Activated T-cell treated with anti-CD3 and anti-CD28 coated beads for 1 hour (primary cell): ENCODE measurements around the gene CRTC1.

Source experiments
- DNase-seq: peaks from one replicate; pipeline ENCODE4 v3.0.0-alpha.2; 2020; ENCODE audit warnings: low read depth

CRTC1 gene

DNA sequence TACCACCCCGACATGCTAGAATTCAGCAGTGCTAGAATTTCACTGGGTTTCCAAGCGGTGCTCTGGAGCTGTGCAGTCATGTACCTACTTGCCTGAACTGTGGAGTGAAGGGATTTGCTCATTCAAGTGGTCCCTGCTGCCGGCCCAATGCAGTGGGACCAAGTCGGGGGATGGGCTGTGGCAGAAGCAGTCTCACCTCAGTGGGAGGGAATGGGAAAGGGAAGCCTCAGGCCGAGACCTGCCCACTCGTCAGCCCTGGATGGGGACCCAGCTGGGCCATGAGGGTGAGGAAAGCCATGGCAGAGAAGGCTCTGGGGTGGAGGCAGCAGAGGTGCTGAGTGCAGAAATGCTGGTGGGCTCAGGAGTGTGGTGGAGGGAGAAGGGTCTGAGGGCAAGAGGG lies 31.7 kb upstream of the CRTC1 start:
- DNase-seq: no peak

GRCh38 chr19:18653853-18654252 lies 29.6 kb upstream of the CRTC1 start:
- DNase-seq: no peak

GRCh38 chr19:18654469-18654868 lies 29.0 kb upstream of the CRTC1 start:
- no peak for DNase-seq

DNA sequence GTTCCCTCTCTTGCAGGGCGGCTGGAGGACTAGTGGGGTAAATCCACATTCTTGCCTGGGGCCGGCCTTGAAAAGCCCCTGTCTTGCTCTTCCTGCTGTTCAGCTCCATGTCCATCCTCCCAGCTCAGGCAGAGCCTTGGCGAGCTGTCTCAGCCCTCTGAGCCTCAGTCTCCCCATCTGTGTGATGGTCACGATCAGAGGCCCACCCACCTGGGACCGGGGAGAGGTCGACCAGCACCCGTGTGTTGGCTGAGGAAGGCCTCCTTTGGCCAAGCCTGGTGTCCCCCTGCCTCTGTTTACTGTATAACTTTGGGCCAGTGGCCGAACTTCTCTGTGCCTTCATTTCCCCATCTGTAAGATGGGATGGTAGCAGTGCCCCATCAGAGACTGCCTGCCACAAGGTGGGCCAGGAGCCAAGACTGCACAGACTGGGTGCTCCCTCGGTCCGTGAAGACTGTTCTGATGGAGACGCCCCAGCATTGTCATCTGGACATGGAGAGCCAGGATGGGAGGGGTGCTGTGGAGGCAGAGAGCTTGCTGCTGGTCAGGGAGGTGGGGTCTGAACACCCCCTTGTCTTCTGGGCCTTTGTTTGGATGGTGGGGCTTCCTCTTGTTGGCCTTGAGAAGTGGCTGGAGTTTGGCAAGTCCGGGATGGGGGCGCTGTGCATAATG lies 28.2 kb upstream of the CRTC1 start:
- no peak for DNase-seq

DNA sequence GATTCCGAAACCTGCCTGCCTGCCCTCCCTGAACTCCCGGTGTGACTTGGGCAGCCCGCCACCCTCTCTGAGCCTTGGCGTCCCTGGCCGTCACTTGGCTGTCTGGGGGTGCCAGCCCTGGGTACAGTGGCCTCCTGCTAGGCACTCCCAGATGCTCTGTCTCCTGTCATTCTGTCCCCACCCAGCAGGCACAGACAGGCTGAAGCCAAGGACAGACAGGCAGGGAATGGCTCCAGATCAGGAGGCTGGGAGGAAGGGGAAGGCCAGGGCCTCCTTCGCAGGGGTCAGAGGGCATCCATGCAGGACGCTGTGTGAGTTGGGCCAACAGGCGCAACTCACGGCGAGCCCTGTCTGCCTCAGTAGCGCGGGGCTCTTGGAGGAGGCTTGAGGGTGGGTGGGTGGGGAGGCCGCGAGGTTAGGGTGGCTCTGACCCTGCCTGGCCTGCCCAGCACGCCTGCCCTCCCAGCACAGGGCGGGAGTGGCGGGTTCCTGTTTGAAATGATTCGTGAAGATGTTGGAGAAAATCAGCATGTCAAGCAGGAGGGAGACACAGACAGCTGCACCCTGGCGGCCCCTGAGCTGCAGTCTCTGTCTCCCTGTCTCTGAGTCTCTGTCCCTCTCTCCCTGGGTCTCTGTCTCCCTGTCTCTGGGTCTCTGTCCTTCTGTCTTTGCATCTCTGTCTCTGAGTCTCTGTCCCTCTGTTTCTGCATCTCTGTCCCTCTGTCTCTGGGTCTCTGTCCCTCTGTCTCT lies 27.0 kb upstream of the CRTC1 start:
- DNase-seq: no peak

- DNase-seq: no peak
Measured at GRCh38 chr19:18657590-18658365, 25.7 kb upstream of the CRTC1 start.

DNA sequence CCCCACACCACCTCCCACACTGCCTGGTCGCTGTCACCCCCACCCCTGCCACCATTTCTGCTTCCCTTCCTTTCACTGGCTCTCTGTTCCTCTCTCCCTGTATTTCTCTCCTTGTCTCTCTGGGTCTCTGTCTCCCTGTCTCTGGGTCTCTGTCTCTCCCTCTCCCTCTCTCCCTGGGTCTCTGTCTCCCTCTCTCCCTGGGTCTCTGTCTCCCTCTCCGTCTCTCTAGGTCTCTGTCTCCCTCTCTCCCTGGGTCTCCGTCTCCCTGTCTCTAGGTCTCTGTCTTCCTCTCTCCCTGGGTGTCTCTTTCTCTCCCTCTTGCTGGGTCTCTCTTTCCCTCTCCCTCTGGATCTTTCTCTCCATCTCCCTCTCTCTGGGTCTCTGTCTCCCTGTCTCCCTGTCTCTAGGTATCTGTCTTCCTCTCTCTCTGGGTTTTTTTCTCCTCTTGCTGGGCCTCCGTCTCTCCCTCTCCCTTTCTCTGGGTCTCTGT lies 25.1 kb upstream of the CRTC1 start:
- no peak for DNase-seq

GRCh38 chr19:18659281-18660050 lies 24.0 kb upstream of the CRTC1 start:
- DNase-seq: no peak

DNA sequence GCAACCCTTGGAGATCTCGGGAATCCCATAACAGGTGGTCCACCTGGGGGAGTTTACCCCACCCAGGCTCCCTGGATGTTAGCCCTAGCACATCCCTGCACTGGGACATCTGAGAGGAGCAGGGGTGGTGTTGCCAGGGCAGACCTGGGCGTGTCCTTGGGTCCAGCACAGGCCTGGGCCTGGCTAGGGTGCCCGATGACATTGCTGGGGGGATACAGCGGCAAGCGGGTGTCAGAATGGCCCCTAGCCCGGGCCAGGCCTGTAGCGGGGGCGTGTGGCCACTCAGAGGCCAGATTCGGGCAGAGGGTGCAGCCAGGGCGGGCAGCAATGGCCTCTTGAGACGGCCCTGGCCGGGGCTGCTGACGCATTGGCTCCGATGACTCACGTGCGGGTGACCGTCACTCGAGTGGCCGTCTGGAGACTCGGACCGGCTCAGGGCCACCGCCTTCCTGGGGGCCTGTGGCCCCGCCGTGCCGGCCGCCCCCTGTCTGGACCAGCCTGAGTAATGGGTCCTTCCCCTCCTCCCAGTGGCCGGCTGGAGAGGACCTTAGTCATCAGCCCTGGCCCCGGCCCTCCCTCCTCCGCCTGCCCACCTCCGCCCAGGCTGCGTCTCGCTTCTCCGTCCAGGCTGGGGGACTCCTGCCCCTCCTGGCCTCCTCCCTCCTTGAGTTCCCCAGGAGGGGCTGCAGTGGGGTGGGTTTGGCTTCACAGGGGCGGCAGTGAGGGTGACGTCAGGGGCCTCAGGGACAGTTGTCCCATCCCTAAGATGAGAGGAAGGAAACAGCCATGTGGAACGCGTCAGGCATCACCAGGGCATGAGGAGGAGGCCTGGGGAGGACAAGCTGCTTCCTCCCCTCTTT lies 23.2 kb upstream of the CRTC1 start:
- no peak for DNase-seq

- DNase-seq: no peak
Measured at GRCh38 chr19:18660939-18661670, 22.4 kb upstream of the CRTC1 start.

DNA sequence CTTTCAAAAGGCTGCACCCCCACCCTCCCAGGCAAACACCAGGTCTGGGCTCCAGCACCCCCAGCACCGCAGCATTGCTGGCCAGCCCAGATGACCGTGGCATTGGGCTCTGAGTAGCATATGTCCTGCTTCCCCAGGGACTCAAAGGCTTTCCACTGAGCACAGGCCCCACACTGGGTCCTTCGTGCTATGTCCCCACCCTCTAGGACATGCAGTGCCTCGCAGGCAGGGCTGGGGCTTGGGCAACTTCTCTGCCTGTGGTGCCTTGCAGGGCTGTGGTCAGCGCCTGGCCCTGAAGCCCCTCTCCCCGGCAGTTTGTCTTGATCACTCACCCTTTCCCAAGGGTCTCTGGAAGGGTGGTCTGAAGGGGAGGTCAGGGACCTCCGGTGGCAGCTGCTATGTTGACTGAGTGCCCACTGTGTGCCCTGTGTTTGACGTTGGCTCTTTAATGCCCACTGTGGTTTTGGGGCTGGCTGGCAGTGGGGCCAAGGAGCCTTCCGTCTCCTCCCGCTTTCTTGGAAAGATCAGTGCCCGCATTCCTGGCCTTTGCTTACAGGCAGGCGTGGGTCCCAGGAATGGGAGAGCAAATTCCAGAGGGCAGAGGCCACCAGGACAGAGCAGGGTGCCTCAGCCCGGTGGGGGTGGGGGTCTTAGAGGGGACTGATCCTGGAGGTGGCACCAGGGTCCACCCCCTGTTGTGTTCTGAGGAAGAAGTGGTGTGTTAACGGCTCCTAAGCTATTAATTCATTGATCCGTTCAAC lies 20.3 kb upstream of the CRTC1 start:
- no peak for DNase-seq

GRCh38 chr19:18663940-18664530 lies 19.4 kb upstream of the CRTC1 start:
- DNase-seq: no peak

GRCh38 chr19:18665771-18666202 lies 17.7 kb upstream of the CRTC1 start:
- DNase-seq: no peak

GRCh38 chr19:18666317-18666716 lies 17.2 kb upstream of the CRTC1 start:
- no peak for DNase-seq

DNA sequence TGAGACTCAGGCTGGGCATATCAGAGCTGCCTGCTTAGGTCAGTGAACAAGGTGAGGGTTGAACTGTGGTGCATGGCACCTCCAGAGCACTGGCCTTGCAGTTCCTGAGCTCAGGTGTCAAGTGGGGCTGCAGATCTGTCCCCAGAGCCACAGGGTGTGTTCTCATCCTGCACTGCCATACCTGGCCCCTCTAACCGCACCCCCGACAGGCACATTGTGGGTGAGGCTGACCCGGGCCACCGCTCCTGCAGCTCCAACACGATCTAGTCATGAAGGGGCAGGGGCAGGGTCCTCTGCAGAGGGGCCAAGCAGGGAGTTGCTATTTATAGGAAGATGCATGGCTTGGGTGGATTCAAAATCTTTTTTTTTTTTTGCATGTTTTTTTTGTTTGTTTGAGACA lies 16.7 kb upstream of the CRTC1 start:
- DNase-seq: no peak

DNA sequence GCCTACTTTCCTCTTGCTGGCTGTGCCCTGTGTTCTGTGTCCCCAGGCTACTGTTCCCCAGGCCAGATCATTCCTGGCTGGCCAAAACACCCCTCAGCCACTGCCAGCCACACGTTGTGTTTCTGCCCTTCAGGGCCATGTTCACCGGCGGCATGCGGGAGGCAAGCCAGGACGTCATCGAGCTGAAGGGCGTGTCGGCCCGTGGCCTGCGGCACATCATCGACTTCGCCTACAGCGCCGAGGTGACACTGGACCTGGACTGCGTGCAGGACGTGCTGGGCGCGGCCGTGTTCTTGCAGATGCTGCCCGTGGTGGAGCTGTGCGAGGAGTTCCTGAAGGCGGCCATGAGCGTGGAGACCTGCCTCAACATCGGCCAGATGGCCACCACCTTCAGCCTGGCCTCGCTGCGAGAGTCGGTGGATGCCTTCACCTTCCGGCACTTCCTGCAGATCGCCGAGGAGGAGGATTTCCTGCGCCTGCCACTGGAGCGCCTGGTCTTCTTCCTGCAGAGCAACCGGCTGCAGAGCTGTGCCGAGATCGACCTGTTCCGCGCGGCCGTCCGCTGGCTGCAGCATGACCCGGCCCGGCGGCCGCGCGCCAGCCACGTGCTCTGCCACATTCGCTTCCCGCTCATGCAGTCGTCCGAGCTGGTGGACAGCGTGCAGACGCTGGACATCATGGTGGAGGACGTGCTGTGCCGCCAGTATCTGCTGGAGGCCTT lies 15.8 kb upstream of the CRTC1 start:
- no peak for DNase-seq

DNA sequence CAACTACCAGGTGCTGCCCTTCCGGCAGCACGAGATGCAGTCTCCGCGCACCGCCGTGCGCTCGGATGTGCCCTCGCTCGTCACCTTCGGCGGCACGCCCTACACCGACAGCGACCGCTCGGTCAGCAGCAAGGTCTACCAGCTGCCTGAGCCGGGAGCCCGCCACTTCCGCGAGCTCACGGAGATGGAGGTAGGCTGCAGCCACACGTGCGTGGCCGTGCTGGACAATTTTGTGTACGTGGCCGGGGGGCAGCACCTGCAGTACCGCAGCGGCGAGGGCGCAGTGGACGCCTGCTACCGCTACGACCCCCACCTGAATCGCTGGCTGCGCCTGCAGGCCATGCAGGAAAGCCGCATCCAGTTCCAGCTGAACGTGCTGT lies 15.2 kb upstream of the CRTC1 start:
- DNase-seq: no peak

GRCh38 chr19:18668744-18669523 lies 14.5 kb upstream of the CRTC1 start:
- DNase-seq: no peak
